Effector memory CD4-positive, alpha-beta T cell (primary cell): ENCODE data around the gene FZD2.
"Not testable (repeated sequence)": the region's sequence is repeated elsewhere in the genome, so short reads cannot be mapped to it uniquely, and the experiment has no call there.

Experiments used
- DNase-seq, 3 donors: peaks; one replicate each; pipeline ENCODE4 v3.0.0-alpha.2; 2020
- H3K27ac ChIP-seq: 2 replicates; pipeline ENCODE4 v1.7.0; 2013; ENCODE audit warnings: mild to moderate bottlenecking, low read length, moderate library complexity; ENCODE audit not compliant: insufficient read depth, poor library complexity, severe bottlenecking
- H3K27me3 ChIP-seq: replicated peaks from 2 replicates; pipeline ENCODE4 v1.7.0; 2013; ENCODE audit warnings: mild to moderate bottlenecking, low read length; ENCODE audit not compliant: insufficient read depth, control insufficient read depth, poor library complexity, severe bottlenecking
- H3K36me3 ChIP-seq: 2 replicates; pipeline ENCODE4 v1.7.0; 2013; ENCODE audit warnings: mild to moderate bottlenecking, low read length, moderate library complexity; ENCODE audit not compliant: control insufficient read depth, insufficient read depth
- H3K4me1 ChIP-seq: 2 replicates; pipeline ENCODE4 v1.7.0; 2013; ENCODE audit warnings: low read length, mild to moderate bottlenecking; ENCODE audit not compliant: control insufficient read depth, insufficient read depth, poor library complexity, severe bottlenecking
- H3K4me3 ChIP-seq: 2 replicates; pipeline ENCODE4 v1.7.0; 2013; ENCODE audit warnings: low read length, low read depth, mild to moderate bottlenecking; ENCODE audit not compliant: insufficient read depth, poor library complexity, severe bottlenecking
- H3K9me3 ChIP-seq: 2 replicates; pipeline ENCODE4 v1.7.0; 2013; ENCODE audit warnings: mild to moderate bottlenecking, low read length, moderate library complexity; ENCODE audit not compliant: control insufficient read depth
- total RNA-seq, 3 donors: gene quantifications; one replicate each; lab custom pipeline; 2026; lab: John Stamatoyannopoulos, UW

Gene FZD2
- 0 to 0.19 (median 0) reads per million in 3 donors for total RNA-seq

- H3K27ac ChIP-seq, result no peak within 1 kb of the TSS
- H3K36me3 ChIP-seq, result no peaks in the 10 kb centered on the region
- H3K4me3 ChIP-seq, result peak within 1 kb of the TSS; percentile 70
- no peaks in the 10 kb centered on the region for H3K9me3 ChIP-seq
- H3K4me1 ChIP-seq, result peaks cover 18% of the 10 kb centered on the region
- peaks cover 37% of the 10 kb centered on the region for H3K27me3 ChIP-seq
- peak in 1 of 3 donors; percentile 18 for DNase-seq
Measured at GRCh38 chr17:44556832-44557606, at the start of gene FZD2. TSS of gene FZD2 (plus strand) at chr17:44557484. CDS start at chr17:44557689, 205 bp downstream.

GRCh38 chr17:44511241-44512134 is 45.8 kb upstream of the FZD2 start:
- not testable (repeated sequence) for DNase-seq, H3K36me3 ChIP-seq, H3K4me3 ChIP-seq, H3K27me3 ChIP-seq, H3K4me1 ChIP-seq, H3K27ac ChIP-seq, H3K9me3 ChIP-seq

- no peaks in the 10 kb centered on the region for H3K9me3 ChIP-seq
- H3K4me3 ChIP-seq, result no peak overlapping the region
- no peak overlapping the region for H3K27ac ChIP-seq
- no peaks in the 10 kb centered on the region for H3K36me3 ChIP-seq
- no peaks in the 10 kb centered on the region for H3K27me3 ChIP-seq
- H3K4me1 ChIP-seq, result no peaks in the 10 kb centered on the region
- DNase-seq, result no peak
Measured at GRCh38 chr17:44518032-44518431, 39.3 kb upstream of the FZD2 start.

GRCh38 chr17:44522883-44523671 is 34.2 kb upstream of the FZD2 start:
- Histone ChIP-seq H3K4me1 (no peaks in the 10 kb centered on the region), H3K4me3 (no peak overlapping the region), H3K36me3 (no peaks in the 10 kb centered on the region), H3K9me3 (no peaks in the 10 kb centered on the region), H3K27me3 (no peaks in the 10 kb centered on the region), H3K27ac (no peak overlapping the region)
- no peak for DNase-seq

DNA sequence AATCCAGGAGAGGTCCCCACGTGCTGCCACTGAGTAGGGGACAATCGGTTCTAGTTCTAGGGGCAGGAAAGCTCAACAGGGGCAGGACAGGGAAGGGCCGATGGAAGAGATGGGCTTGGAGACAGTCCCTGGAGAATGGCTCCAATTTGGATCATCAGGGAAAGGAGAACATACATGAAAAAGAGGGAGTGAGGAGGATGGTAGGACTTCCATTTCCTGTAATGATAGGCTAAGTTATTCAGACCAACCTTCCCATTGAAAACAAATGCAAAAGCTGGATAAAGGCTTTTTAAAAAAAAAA is 33.7 kb upstream of the FZD2 start:
- no peak for DNase-seq
- H3K9me3 ChIP-seq, result no peaks in the 10 kb centered on the region
- H3K4me3 ChIP-seq, result no peak overlapping the region
- H3K27ac ChIP-seq, result no peak overlapping the region
- H3K36me3 ChIP-seq, result no peaks in the 10 kb centered on the region
- no peaks in the 10 kb centered on the region for H3K27me3 ChIP-seq
- no peaks in the 10 kb centered on the region for H3K4me1 ChIP-seq

DNA sequence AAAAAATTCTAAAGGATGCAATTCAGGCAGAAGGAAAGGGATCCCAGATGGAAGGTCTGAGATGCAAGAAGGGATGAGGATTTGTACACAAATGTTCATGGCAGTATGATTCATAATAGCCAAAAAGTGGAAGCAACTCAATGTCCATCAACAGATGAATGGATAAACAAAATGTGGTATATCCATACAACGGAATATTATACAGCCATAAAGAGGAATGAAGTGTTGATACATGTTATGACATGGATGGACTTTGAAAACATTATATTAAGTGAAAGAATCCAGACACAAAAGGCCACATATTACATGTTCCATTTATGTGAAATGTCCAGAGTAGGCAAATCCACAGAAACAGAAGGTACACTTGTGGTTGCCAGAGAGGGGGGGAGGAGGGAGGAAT is 30.2 kb upstream of the FZD2 start:
- H3K36me3 ChIP-seq, result no peaks in the 10 kb centered on the region
- H3K27ac ChIP-seq, result no peak overlapping the region
- no peak for DNase-seq
- H3K4me3 ChIP-seq, result no peak overlapping the region
- no peaks in the 10 kb centered on the region for H3K4me1 ChIP-seq
- no peaks in the 10 kb centered on the region for H3K27me3 ChIP-seq
- H3K9me3 ChIP-seq, result no peaks in the 10 kb centered on the region

DNA sequence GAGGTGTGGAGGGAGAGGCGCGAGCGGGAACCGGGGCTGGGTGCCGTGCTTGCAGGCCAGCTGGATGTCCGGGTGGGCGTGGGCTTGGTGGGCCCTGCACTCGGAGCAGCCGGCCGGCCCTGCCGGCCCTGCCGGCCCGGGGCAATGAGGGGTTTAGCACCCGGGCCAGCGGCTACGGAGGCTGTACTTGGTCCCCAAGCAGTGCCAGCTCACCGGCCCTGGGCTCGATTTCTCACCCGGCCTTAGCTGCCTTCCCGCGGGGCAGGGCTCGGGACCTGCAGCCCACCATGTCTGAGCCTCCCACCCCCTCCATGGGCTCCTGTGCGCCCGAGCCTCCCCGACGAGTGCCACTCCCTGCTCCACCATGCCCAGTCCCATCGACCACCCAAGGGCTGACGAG is 29.3 kb upstream of the FZD2 start:
- Histone ChIP-seq H3K36me3 (no peaks in the 10 kb centered on the region), H3K27ac (no peak overlapping the region), H3K27me3 (no peaks in the 10 kb centered on the region), H3K9me3 (no peaks in the 10 kb centered on the region), H3K4me3 (no peak overlapping the region), H3K4me1 (no peaks in the 10 kb centered on the region)
- DNase-seq, result no peak

DNA sequence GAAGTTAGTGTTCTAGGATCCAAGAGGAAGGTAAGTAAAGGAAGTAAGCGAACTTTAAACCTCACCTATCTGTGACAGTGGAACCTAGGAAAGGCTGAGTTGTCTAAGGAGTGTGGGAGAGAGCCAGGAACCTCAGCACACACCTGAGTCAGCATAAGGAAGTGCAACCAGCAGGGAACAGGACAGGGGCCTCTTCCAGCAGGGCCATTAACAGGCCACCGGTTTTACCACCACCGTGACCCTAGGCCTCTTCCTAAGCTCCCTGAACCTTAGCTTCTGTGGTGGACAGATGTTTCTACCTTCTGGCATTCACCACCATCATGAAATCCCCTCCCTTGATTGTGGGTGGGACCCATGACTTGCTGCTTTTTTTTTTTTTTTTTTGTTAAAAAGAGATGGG is 27.4 kb upstream of the FZD2 start:
- DNase-seq, result no peak
- H3K9me3 ChIP-seq, result no peaks in the 10 kb centered on the region

GRCh38 chr17:44530896-44531418 is 26.3 kb upstream of the FZD2 start:
- no peaks in the 10 kb centered on the region for H3K9me3 ChIP-seq
- H3K4me3 ChIP-seq, result no peak overlapping the region
- no peaks in the 10 kb centered on the region for H3K27me3 ChIP-seq
- H3K36me3 ChIP-seq, result no peaks in the 10 kb centered on the region
- no peak overlapping the region for H3K27ac ChIP-seq
- H3K4me1 ChIP-seq, result peaks cover 6% of the 10 kb centered on the region
- no peak for DNase-seq

More for the DNA sequence above, 27.4 kb upstream of the FZD2 start:
- Histone ChIP-seq H3K36me3 (no peaks in the 10 kb centered on the region), H3K4me1 (peaks cover 6% of the 10 kb centered on the region), H3K27me3 (no peaks in the 10 kb centered on the region), H3K4me3 (no peak overlapping the region), H3K27ac (no peak overlapping the region)
